Measurements from ENCODE around the gene PCBP4.
"Not testable (repeated sequence)": the region's sequence is repeated elsewhere in the genome, so short reads cannot be mapped to it uniquely, and the experiment has no call there.

Gene PCBP4

GRCh38 chr3:51992017-51992682 lies 24.9 kb upstream of the PCBP4 start:
- peaks cover 46% of the 10 kb centered on the region for H3K36me3 ChIP-seq (ENCODE audit: insufficient read depth, insufficient read length, low read length)
- H3K4me3 ChIP-seq (ENCODE audit: insufficient read length, low read depth), result no peak overlapping the region
- TF ChIP-seq YY1 (IDR thresholded peaks at IDR 0.05; ENCODE audit: insufficient read depth, insufficient read length), result no peak
- no peak for TF ChIP-seq SUZ12 (IDR thresholded peaks at IDR 0.05; ENCODE audit: extremely low read depth, insufficient read depth, insufficient read length)
- no peak for TF ChIP-seq ZNF274 (IDR thresholded peaks at IDR 0.05; ENCODE audit: low read depth, low read length)
- H3K4me1 ChIP-seq (ENCODE audit: insufficient read depth, insufficient read length), result peaks cover 25% of the 10 kb centered on the region
- no peak for DNase-seq (ENCODE audit: low read depth, low spot score)
- no peak overlapping the region for H3K9ac ChIP-seq (ENCODE audit: insufficient read length, low read depth)
- H3K27me3 ChIP-seq (ENCODE audit: insufficient read depth, insufficient read length), result no peaks in the 10 kb centered on the region
- no peaks in the 10 kb centered on the region for H3K9me3 ChIP-seq (ENCODE audit: insufficient read depth, low read length)

DNA sequence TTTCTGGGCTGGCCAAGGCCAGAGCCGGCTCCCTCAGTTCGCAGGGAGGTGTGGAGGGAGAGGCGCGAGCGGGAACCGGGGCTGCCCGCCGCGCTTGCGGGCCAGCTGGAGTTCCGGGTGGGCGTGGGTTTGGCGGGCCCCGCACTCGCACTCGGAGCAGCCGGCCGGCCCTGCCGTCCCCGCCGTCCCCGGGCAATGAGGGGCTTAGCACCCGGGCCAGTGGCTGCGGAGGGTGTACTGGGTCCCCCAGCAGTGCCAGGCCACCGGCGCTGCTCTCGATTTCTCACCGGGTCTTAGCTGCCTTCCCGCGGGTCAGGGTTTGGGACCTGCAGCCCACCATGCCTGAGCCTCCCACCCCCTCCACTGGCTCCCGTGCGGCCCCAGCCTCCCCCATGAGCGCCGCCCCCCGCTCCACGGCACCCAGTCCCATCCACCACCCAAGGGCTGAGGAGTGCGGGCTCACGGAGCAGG lies 23.3 kb upstream of the PCBP4 start:
- H3K4me3 ChIP-seq (ENCODE audit: insufficient read length, low read depth); H3K9me3 ChIP-seq (ENCODE audit: insufficient read depth, low read length); DNase-seq (ENCODE audit: low read depth, low spot score); H3K27me3 ChIP-seq (ENCODE audit: insufficient read depth, insufficient read length); H3K9ac ChIP-seq (ENCODE audit: insufficient read length, low read depth): not testable (repeated sequence)
- H3K4me1 ChIP-seq (ENCODE audit: insufficient read depth, insufficient read length), result peaks cover 27% of the 10 kb centered on the region
- H3K36me3 ChIP-seq (ENCODE audit: insufficient read depth, insufficient read length, low read length), result peaks cover 46% of the 10 kb centered on the region

- Histone ChIP-seq H3K27me3 (ENCODE audit: insufficient read depth, insufficient read length) (no peaks in the 10 kb centered on the region), H3K4me1 (ENCODE audit: insufficient read depth, insufficient read length) (peaks cover 31% of the 10 kb centered on the region), H3K9ac (ENCODE audit: insufficient read length, low read depth) (no peak overlapping the region), H3K4me3 (ENCODE audit: insufficient read length, low read depth) (no peak overlapping the region), H3K9me3 (ENCODE audit: insufficient read depth, low read length) (no peaks in the 10 kb centered on the region), H3K36me3 (ENCODE audit: insufficient read depth, insufficient read length, low read length) (peaks cover 26% of the 10 kb centered on the region)
- TF ChIP-seq SUZ12 (IDR thresholded peaks at IDR 0.05; ENCODE audit: extremely low read depth, insufficient read depth, insufficient read length), result no peak
- TF ChIP-seq ZNF274 (IDR thresholded peaks at IDR 0.05; ENCODE audit: low read depth, low read length), result no peak
- no peak for TF ChIP-seq YY1 (IDR thresholded peaks at IDR 0.05; ENCODE audit: insufficient read depth, insufficient read length)
- DNase-seq (ENCODE audit: low read depth, low spot score), result no peak
These were observed 21.3 kb upstream of the PCBP4 start for GRCh38 chr3:51988286-51989146.

- Histone ChIP-seq H3K36me3 (ENCODE audit: insufficient read depth, insufficient read length, low read length) (peaks cover 18% of the 10 kb centered on the region), H3K9ac (ENCODE audit: insufficient read length, low read depth) (no peak overlapping the region), H3K9me3 (ENCODE audit: insufficient read depth, low read length) (no peaks in the 10 kb centered on the region), H3K27me3 (ENCODE audit: insufficient read depth, insufficient read length) (no peaks in the 10 kb centered on the region), H3K4me1 (ENCODE audit: insufficient read depth, insufficient read length) (peaks cover 32% of the 10 kb centered on the region), H3K4me3 (ENCODE audit: insufficient read length, low read depth) (no peak overlapping the region)
- TF ChIP-seq YY1 (IDR thresholded peaks at IDR 0.05; ENCODE audit: insufficient read depth, insufficient read length) (no peak), SUZ12 (IDR thresholded peaks at IDR 0.05; ENCODE audit: extremely low read depth, insufficient read depth, insufficient read length) (no peak), ZNF274 (IDR thresholded peaks at IDR 0.05; ENCODE audit: low read depth, low read length) (no peak)
- no peak for DNase-seq (ENCODE audit: low read depth, low spot score)
These were observed 20.3 kb upstream of the PCBP4 start for GRCh38 chr3:51987568-51987967.

GRCh38 chr3:51986010-51986947 lies 19.0 kb upstream of the PCBP4 start:
- H3K27me3 ChIP-seq (ENCODE audit: insufficient read depth, insufficient read length), result no peaks in the 10 kb centered on the region
- H3K4me1 ChIP-seq (ENCODE audit: insufficient read depth, insufficient read length), result peaks cover 30% of the 10 kb centered on the region
- no peak overlapping the region for H3K4me3 ChIP-seq (ENCODE audit: insufficient read length, low read depth)
- no peak overlapping the region for H3K9ac ChIP-seq (ENCODE audit: insufficient read length, low read depth)
- H3K36me3 ChIP-seq (ENCODE audit: insufficient read depth, insufficient read length, low read length), result peaks cover 5% of the 10 kb centered on the region
- H3K9me3 ChIP-seq (ENCODE audit: insufficient read depth, low read length), result no peaks in the 10 kb centered on the region
- no peak for DNase-seq (ENCODE audit: low read depth, low spot score)
- TF ChIP-seq YY1 (IDR thresholded peaks at IDR 0.05; ENCODE audit: insufficient read depth, insufficient read length) (no peak), SUZ12 (IDR thresholded peaks at IDR 0.05; ENCODE audit: extremely low read depth, insufficient read depth, insufficient read length) (no peak), ZNF274 (IDR thresholded peaks at IDR 0.05; ENCODE audit: low read depth, low read length) (no peak)

- no peak overlapping the region for H3K9ac ChIP-seq (ENCODE audit: insufficient read length, low read depth)
These were observed 17.8 kb upstream of the PCBP4 start for GRCh38 chr3:51985063-51985462.

More at GRCh38 chr3:51985063-51985462, 17.8 kb upstream of the PCBP4 start:
- no peak for DNase-seq (ENCODE audit: low read depth, low spot score)
- TF ChIP-seq SUZ12 (IDR thresholded peaks at IDR 0.05; ENCODE audit: extremely low read depth, insufficient read depth, insufficient read length) (no peak), YY1 (IDR thresholded peaks at IDR 0.05; ENCODE audit: insufficient read depth, insufficient read length) (no peak), ZNF274 (IDR thresholded peaks at IDR 0.05; ENCODE audit: low read depth, low read length) (no peak)
- Histone ChIP-seq H3K9me3 (ENCODE audit: insufficient read depth, low read length) (no peaks in the 10 kb centered on the region), H3K36me3 (ENCODE audit: insufficient read depth, insufficient read length, low read length) (peaks cover 4% of the 10 kb centered on the region), H3K4me1 (ENCODE audit: insufficient read depth, insufficient read length) (peaks cover 30% of the 10 kb centered on the region), H3K4me3 (ENCODE audit: insufficient read length, low read depth) (no peak overlapping the region), H3K27me3 (ENCODE audit: insufficient read depth, insufficient read length) (no peaks in the 10 kb centered on the region)
